ENCODE results near the gene NUDT2. TPM values are rescaled to one million over a fixed set of nuclear protein-coding genes. Genes with fewer than 3 reads are reported as not detected.
"Not testable (repeated sequence)": the region's sequence is repeated elsewhere in the genome, so short reads cannot be mapped to it uniquely, and the experiment has no call there.

Gene NUDT2
- total RNA-seq, 1 experiment from 2014 or later, result 14.5 TPM

DNA sequence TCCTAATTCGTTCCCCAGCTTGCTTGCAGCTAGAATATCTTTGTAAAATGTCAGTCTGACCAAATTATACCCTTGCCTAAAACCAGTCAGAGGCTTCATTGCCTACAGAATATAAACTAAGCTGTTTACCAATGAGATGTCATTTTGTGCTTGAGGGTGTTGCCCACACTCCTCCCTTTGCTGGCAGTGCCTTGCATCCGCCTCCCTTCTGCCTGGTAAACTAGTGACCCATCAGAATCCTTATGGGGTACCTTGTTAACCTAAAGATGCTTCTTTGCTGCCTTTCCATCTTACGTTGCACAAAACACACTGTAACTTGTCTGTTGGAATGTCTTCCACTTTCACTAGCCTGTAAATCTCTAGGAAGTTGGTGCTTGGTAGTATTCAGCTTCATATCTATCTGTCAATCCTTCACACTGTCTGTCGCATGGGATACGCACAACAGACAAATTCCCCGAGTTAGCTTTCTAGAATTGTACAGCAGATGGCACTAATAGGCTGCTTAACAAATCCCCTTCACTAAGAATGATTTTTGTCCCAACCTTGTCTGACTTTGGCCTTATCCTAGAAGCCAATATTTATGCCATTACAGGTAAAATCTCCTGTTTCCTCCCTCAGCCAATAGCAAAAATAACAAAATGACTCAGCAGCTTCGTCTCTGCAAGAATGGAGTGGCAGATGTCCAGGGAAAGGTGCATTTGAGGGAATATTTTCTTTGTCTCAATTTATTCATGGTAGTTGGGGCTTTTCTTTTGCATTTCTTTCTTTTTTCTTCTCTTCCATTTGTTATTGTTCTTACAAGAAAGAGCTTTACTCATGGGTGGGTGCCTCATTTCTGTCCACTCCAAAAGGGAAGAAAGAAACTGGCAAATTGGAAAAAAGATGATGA lies 3.0 kb downstream of the NUDT2 start:
- DNase-seq (ENCODE audit: low read depth, low spot score), result peak; percentile 73
- in situ Hi-C loops (cut with HindIII; ENCODE audit: low pct_unique_long_range_greater_than_20kb, low sequenced_read_pairs), result no loop called here

DNA sequence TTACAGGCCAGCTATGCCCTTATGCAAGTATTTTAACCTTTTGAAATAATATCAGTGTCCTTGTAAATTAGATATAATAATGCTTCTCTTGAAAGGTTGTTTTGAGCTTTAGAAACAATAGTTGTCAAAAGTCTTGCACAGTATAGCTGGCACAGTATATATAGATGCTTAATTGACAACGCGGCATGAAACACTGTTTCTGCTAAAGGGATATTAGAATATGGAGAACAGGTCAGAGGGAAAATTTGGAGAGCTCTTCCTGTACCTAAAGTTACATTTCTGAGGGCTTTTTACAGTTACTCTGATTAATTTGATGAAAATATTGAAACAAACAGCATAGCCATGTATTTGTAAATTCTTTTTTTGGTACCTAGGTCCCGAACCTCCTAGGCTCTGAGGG lies 4.5 kb downstream of the NUDT2 start:
- in situ Hi-C loops (cut with HindIII; ENCODE audit: low pct_unique_long_range_greater_than_20kb, low sequenced_read_pairs), result no loop called here
- DNase-seq (ENCODE audit: low read depth, low spot score), result no peak

DNA sequence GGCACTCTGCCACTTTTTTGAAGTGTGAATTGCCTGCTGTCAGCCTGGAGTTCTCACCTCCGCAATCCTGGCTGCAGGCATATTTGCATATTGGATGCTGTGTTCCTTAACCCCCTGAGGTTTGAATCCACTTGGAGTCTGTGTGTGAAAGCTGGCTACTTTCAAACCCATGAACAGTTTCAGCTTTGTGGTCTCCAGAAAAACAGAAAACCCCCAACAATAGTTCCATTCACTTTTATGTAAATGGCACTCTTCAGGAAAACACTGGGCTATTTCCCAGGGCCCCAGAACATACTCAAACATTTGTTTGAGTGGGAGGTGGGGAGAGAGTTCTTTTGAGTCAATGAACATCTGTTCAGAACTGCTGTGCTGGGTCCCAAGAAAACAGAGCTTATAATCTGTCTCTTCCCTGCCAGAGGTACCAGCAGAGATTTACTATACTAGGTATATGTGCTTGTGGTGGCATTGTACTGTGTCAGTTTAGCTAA lies 5.0 kb downstream of the NUDT2 start:
- peak; percentile 98 for DNase-seq (ENCODE audit: low read depth, low spot score)
- in situ Hi-C loops (cut with HindIII; ENCODE audit: low pct_unique_long_range_greater_than_20kb, low sequenced_read_pairs), result no loop called here

DNA sequence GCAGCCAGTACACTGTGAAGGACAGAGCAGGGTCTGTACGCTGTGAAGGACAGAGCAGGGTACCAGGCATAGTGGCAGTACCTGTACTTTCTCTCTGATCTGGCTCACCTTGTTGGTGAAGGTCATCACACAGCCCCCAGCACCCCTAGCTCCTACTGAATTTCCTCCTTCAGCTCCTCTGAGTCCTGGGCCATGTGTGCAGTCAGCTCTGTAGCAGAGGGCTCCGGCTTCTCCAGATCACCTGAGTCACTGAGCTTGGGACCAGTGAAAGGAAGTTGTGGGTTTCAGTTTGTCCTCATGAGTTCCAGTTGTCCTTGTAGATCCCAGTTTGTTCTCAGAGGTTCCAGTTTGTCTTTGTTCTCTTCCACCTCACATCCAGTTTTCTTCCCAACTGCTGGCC lies 5.5 kb downstream of the NUDT2 start:
- DNase-seq (ENCODE audit: low read depth, low spot score), result peak; percentile 28
- in situ Hi-C loops (cut with HindIII; ENCODE audit: low pct_unique_long_range_greater_than_20kb, low sequenced_read_pairs), result no loop called here

DNA sequence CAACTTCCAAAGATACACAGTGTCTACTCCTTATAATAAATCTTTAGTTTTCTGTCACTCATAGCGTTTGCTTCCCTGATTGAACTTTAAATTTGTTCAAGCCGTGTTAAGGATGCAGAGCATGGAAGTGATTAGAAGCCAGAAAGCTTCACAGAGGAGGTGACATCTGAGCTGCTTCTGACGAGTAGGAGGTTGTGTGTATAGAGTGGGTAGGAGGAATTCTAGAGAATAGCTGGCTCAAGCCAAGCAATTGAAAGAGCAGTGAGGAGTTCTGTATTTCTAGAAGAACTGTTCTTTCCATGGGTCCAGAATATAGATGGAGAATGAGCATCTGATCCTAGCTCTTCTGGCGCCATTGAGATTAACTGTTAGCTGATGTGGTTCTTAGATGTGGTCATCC lies 6.0 kb downstream of the NUDT2 start:
- DNase-seq (ENCODE audit: low read depth, low spot score), result no peak
- in situ Hi-C loops (cut with HindIII; ENCODE audit: low pct_unique_long_range_greater_than_20kb, low sequenced_read_pairs), result no loop called here

DNA sequence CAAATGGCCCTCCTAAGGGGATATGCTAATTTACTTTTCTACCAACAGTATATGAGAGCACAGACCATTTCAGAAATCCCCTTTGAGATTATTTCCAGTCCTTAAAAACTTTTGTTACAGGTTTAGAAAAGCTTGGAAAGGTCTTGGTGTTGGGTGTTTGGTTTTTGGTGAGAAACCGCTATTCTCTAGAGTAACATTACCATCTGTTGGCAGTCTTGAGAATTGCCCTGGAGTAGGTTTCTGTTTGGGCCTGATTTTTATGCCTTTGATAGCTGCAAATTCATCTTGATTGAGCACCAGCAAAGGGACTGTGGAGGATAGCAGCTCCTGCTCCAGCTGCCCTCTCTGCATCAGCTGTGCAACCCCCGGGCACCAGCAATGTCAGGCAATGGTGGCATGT lies 8.0 kb downstream of the NUDT2 start:
- peak; percentile 17 for DNase-seq (ENCODE audit: low read depth, low spot score)
- in situ Hi-C loops (cut with HindIII; ENCODE audit: low pct_unique_long_range_greater_than_20kb, low sequenced_read_pairs), result no loop called here

DNA sequence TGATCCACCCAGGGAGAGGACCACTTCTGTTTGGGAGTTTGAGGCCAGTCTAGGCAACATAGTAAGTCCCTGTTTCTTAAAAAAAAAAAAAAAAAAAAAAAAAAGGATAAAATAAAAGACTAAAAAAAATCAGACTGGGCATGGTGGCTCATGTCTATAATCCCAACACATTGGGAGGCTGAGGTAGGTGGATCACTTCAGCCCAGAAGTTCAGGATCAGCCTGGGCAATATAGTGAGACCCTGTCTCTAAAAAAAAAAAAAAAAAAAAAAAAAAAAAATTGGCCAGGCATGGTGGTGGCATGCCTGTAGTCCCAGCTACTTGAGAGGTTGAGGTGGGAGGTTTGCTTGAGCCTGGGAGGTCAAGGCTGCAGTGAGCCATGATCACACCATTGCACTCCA lies 8.7 kb downstream of the NUDT2 start:
- in situ Hi-C loops (cut with HindIII; ENCODE audit: low pct_unique_long_range_greater_than_20kb, low sequenced_read_pairs); DNase-seq (ENCODE audit: low read depth, low spot score): not testable (repeated sequence)

DNA sequence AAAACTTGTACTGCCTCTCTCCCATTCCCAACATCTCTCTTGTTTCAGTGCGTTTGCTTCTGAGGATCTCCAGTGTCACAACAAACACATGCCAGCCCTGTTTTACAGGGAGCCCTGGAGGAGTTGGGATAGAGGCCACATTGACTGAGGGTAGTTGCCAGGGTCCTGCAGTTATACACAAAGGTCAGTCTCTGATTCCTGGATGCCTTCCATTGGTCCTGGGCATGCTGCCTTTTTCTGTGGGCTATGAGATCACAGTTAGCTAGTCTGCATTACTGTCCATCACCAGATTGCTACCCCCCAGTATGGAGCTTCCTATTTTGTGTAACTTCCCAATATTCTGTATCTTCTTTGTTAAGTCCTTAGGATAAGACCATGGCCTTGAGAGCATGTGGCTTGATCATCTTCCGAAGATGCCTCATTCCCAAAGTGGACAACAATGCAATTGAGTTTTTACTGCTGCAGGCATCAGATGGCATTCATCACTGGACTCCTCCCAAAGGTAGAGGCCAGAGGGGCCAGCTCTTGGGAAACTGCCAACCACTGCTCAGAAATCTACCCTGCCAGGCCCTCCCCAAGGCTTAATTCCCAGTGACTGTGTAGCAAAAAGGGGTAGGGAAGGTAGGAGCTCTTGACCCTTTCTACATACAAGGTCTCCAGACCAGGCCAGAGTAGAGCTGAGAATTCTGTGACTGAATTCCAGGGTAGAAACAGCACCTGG lies 9.5 kb downstream of the NUDT2 start:
- no peak for DNase-seq (ENCODE audit: low read depth, low spot score)
- in situ Hi-C loops (cut with HindIII; ENCODE audit: low pct_unique_long_range_greater_than_20kb, low sequenced_read_pairs), result no loop called here

DNA sequence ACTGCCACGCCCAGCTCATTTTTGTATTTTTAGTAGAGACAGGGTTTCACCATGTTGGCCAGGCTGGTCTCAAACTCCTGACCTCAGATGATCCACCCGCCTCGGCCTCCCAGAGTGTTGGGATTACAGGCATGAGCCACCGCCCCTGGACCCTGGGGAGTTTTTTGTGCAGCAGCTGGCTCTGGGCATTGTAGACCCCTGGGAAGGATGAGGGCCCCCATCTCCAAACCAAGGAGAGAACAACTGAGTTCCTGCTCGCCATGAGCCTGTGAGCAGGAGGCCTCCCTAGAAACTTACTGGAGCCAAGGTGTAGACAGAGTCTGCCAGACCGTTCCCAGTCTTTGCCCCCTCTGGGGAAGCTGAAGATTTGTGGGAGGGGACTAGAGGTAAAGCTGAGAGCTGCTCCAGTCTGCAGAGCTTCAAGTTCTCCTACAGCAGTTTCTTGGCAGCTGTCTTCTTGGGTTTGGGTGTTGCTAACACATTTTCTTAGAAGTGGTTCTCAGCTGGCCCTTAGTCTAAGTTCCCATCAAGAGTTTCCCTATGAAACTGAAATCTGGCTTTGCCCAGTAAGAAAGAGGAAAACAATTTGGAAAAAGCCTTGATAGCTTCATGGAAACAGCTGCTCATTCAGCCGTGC lies 12.4 kb downstream of the NUDT2 start:
- in situ Hi-C loops (cut with HindIII; ENCODE audit: low pct_unique_long_range_greater_than_20kb, low sequenced_read_pairs), result no loop called here
- no peak for DNase-seq (ENCODE audit: low read depth, low spot score)

DNA sequence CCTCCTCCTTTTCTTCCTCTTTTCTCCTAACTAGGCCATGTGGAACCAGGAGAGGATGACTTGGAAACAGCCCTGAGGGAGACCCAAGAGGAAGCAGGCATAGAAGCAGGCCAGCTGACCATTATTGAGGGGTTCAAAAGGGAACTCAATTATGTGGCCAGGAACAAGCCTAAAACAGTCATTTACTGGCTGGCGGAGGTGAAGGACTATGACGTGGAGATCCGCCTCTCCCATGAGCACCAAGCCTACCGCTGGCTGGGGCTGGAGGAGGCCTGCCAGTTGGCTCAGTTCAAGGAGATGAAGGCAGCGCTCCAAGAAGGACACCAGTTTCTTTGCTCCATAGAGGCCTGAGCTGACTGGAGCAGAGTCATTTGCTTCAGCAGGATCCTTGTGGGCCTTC lies 13.7 kb downstream of the NUDT2 start:
- in situ Hi-C loops (cut with HindIII; ENCODE audit: low pct_unique_long_range_greater_than_20kb, low sequenced_read_pairs), result no loop called here

DNA sequence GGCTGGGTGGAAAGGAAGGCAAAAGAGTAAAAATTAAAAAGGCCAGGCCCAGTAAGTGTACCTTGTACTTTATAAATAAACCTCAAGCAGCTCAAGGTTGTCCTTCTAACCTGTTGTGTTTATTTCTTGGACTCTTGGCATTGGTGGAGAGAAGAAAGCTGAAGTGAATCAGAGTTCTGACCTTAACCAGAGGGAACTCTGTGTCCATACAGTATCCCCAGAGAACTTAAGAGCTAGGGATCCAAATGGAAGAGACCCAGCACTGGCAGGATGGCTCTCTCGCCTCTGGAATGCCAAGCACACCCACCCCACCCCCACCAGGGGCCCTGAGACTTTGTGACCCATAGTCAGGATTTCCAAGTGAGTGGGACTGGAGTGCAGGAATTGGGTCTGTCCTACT lies 14.2 kb downstream of the NUDT2 start:
- in situ Hi-C loops (cut with HindIII; ENCODE audit: low pct_unique_long_range_greater_than_20kb, low sequenced_read_pairs), result no loop called here

More for the DNA sequence above, 13.7 kb downstream of the NUDT2 start:
- DNase-seq (ENCODE audit: low read depth, low spot score), result no peak

DNA sequence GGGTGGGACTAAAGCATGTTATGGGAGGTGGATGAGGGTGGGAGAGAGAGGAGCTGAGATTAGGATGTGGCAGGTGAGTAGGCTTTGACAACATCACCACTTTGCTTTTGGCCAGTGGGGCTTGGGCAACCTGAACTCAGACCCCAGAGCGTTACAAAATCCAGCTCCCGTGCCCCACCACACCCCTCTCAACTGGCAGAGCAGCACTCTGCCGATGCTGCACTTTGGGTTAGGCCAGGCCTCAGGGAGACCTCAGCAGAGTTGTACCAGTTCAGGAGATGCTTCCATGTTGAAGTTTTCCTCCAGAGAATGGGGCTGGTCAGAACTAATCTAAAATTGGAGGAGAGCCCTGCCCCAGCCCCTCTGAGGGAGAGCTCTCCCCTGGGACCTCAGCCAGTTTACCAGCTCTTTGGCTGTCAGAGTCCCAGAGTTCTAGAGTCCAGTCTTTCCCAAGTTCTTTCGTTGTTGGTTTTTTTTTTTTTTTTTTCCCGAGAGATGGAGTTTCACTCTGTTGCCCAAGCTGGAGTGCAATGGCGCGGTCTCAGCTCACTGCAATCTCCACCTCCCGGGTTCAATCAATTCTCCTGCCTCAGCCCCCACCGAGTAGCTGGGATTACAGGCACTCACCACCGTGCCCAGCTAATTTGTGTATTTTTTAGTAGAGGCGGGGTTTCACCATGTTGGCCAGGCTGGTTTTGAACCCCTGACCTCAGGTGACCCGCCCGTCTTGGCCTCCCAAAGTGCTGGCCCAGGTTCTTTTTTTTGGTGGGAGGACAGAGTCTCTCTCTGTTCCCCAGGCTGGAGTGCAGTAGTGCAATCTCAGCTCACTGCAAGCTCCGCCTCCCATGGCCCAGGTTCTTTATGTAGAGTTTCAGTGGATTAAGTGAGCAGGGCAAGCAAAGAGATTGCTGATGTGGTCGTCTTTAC lies 17.8 kb downstream of the NUDT2 start:
- in situ Hi-C loops (cut with HindIII; ENCODE audit: low pct_unique_long_range_greater_than_20kb, low sequenced_read_pairs), result no loop called here
- DNase-seq (ENCODE audit: low read depth, low spot score), result no peak

More for the DNA sequence above, 14.2 kb downstream of the NUDT2 start:
- DNase-seq (ENCODE audit: low read depth, low spot score), result no peak

DNA sequence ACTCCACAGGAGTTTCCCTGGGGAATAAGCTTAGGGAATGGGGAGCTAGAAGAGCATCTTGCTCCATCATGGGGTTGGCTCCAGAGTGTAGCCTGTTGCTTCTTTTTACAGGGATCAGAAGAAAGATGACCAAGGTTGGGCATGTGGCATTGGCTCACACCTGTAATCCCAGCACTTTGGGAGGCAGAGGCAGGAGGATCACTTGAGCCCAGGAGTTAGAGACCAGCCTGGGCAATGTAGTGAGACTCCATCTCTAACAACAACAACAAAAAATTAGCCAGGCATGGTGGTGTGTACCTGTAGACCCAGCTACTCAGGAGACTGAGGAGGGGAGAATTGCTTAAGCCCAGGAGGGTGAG lies 18.4 kb downstream of the NUDT2 start:
- no peak for DNase-seq (ENCODE audit: low read depth, low spot score)
- in situ Hi-C loops (cut with HindIII; ENCODE audit: low pct_unique_long_range_greater_than_20kb, low sequenced_read_pairs), result no loop called here

DNA sequence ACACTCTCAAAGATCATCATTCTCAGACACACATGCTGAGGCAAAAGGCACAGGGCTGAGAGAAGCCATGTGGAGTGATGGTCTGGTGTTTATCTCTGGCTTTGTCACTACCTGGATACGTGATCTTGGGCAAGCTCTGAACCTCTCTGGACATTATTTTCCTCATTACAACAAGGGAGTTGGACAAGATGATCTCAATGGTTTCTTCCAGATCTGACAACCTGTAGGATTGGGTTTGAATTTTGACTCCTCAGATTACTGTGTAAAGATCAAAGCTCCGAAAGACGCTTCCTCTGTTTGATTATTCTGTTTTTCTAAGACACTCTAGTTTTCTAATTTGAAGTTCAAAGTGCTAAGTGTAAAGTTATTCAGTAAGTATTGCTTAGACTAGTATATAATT lies 20.0 kb downstream of the NUDT2 start:
- in situ Hi-C loops (cut with HindIII; ENCODE audit: low pct_unique_long_range_greater_than_20kb, low sequenced_read_pairs), result no loop called here
- DNase-seq (ENCODE audit: low read depth, low spot score), result no peak

DNA sequence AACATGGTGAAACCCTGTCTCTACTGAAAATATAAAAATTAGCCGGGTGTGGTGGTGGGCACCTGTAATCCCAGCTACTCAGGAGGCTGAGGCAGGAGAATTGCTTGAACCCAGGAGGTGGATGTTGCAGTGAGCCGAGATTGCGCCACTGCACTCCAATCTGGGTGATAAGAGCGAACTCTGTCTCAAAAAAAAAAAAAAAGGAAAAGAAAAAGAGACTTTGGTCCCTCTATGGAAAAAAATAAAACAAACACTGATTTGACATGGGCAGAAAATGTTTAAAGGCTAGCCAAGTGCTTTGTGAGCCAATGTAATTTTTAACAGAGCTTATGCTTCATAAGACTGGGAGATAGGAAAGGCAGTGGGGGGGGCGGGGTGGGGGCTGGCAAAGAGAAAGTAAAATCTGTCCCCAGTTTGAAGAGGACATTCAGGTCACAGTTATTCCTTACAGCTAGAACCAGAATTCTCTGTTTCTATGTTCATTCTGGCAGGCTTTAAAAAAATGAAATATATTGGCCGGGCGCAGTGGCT lies 22.8 kb downstream of the NUDT2 start:
- DNase-seq (ENCODE audit: low read depth, low spot score); in situ Hi-C loops (cut with HindIII; ENCODE audit: low pct_unique_long_range_greater_than_20kb, low sequenced_read_pairs): not testable (repeated sequence)

DNA sequence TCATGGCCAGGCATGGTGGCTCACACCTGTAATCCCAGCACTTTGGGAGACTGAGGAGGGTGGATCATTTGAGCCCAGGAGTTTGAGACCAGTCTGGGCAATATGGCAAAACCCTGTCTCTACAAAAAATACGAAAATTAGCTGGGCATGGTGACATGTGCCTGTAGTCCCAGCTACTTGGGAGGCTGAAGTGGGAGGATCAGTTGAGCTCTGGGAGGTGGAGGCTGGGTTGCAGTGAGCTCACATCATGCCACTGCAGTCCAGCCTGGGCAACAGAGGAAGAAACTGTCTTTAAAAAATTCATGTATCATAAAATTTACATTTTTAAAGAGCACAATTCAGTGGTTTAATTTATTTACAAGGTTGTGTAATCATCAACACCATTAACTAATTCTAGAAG lies 23.6 kb downstream of the NUDT2 start:
- DNase-seq (ENCODE audit: low read depth, low spot score); in situ Hi-C loops (cut with HindIII; ENCODE audit: low pct_unique_long_range_greater_than_20kb, low sequenced_read_pairs): not testable (repeated sequence)

DNA sequence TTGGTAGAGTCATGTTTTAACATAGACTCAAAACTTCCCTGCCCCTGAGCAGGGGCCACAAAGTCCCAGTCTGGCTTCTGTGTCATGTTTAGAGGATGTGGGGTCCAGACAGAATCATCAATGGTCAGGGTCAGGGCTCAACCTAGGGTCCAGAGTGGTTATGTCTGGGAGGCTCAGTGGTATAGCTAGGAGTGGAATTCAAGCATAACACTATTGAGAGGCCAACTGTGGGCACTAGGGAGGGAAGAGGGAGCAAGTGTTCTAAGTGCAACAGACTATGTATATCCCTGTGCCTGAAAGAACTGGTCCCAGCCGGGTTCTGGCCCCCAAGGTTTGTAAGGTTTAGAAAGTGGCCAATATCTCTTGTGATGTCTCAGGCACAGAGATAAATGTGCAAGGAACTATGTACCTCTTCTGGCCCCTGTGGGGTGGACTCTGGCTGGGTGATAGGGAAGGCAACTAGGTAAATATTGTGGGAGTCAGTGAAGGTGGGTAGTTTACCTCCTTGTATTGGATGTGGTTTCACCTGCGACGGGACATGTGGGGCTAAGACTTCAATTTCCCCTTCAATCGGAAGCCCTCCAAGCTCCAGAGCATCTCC lies 33.3 kb downstream of the NUDT2 start:
- in situ Hi-C loops (cut with HindIII; ENCODE audit: low pct_unique_long_range_greater_than_20kb, low sequenced_read_pairs), result no loop called here
- DNase-seq (ENCODE audit: low read depth, low spot score), result no peak
